SH-SY5Y (cell line): Measurements from ENCODE around the gene BIRC6.

Experiments
- GATA2 ChIP-seq: IDR thresholded peaks from 2 replicates; pipeline ENCODE4 v1.6.1; 2011; ENCODE audit warnings: mild to moderate bottlenecking, low read depth, low read length
- GATA3 ChIP-seq: IDR thresholded peaks from 2 replicates; pipeline ENCODE4 v1.6.1; 2011; ENCODE audit warnings: low read depth, mild to moderate bottlenecking, low read length, moderate library complexity

- no peak for TF ChIP-seq GATA2
- no peak for TF ChIP-seq GATA3
Observed at GRCh38 chr2:32611366-32611765, 254.5 kb downstream of the BIRC6 start.
